ENCODE data around the gene PNKP.

PNKP gene

GRCh38 chr19:49850487-49851342 is 16.7 kb downstream of the PNKP start, which contains the start of gene PTOV1 (continued):
- TF ChIP-seq ZNF398 (tag by site-specific recombination; IDR thresholded peaks at IDR 0.05) (peak; percentile 97), ZNF302 (tag by site-specific recombination; IDR thresholded peaks at IDR 0.05; ENCODE audit: low read depth) (no peak), ZNF558 (tag by site-specific recombination; IDR thresholded peaks at IDR 0.05) (no peak), ZNF335 (tag by site-specific recombination; conservative IDR thresholded peaks at IDR 0.05) (peak; percentile 94), ZNF580 (tag by site-specific recombination; IDR thresholded peaks at IDR 0.05) (peak; percentile 86), ZNF223 (tag by site-specific recombination; IDR thresholded peaks at IDR 0.05) (no peak), ZNF777 (tag by site-specific recombination; IDR thresholded peaks at IDR 0.05; ENCODE audit: borderline replicate concordance) (0 out of 2 replicates have a peak, but pooled peaks have one; percentile 54), ZNF114 (tag by site-specific recombination; IDR thresholded peaks at IDR 0.05) (no peak), ZNF24 (tag by site-specific recombination; IDR thresholded peaks at IDR 0.05) (peak; percentile 92), ZNF555 (tag by site-specific recombination; conservative IDR thresholded peaks at IDR 0.05) (no peak), ZNF221 (tag by site-specific recombination; IDR thresholded peaks at IDR 0.05; ENCODE audit: borderline replicate concordance) (0 out of 2 replicates have a peak, but pooled peaks have one; percentile 22), TSHZ1 (tag by site-specific recombination; IDR thresholded peaks at IDR 0.05; ENCODE audit: borderline replicate concordance) (0 out of 2 replicates have a peak, but pooled peaks have one; percentile 8), WT1 (tag by site-specific recombination; IDR thresholded peaks at IDR 0.05) (peak; percentile 65; the same call in 1 of the 2 replicates), SCRT2 (tag by site-specific recombination; IDR thresholded peaks at IDR 0.05) (no peak; the same call in 1 of the 2 replicates), ZNF157 (tag by site-specific recombination; IDR thresholded peaks at IDR 0.05) (no peak), PATZ1 (tag by site-specific recombination; IDR thresholded peaks at IDR 0.05) (peak; percentile 99), REPIN1 (tag by site-specific recombination; IDR thresholded peaks at IDR 0.05; ENCODE audit: low read depth) (peak; percentile 78; the same call in 1 of the 2 replicates), MEIS1 (CRISPR knock-in tag; IDR thresholded peaks at IDR 0.05; ENCODE audit: borderline replicate concordance) (no peak), ZBTB44 (tag by site-specific recombination; IDR thresholded peaks at IDR 0.05) (peak; percentile 11; the same call in 1 of the 2 replicates), KLF17 (tag by site-specific recombination; IDR thresholded peaks at IDR 0.05) (0 out of 2 replicates have a peak, but pooled peaks have one; percentile 51), ZNF501 (tag by site-specific recombination; IDR thresholded peaks at IDR 0.05) (peak; percentile 82; the same call in 1 of the 2 replicates), KLF9 (tag by site-specific recombination; IDR thresholded peaks at IDR 0.05; ENCODE audit: low read depth) (peak; percentile 97), ZNF660 (tag by site-specific recombination; IDR thresholded peaks at IDR 0.05) (peak; percentile 85; the same call in 1 of the 2 replicates), ZSCAN16 (tag by site-specific recombination; IDR thresholded peaks at IDR 0.05) (0 out of 2 replicates have a peak, but pooled peaks have one; percentile 55), ZBTB48 (tag by site-specific recombination; IDR thresholded peaks at IDR 0.05) (peak; percentile 96), ZNF211 (tag by site-specific recombination; IDR thresholded peaks at IDR 0.05; ENCODE audit: low read depth) (0 out of 2 replicates have a peak, but pooled peaks have one; percentile 15)

All from HEK293 (cell line).